H7 (cell line): Measurements from ENCODE around the gene RAB34. TPM values are rescaled to one million over a fixed set of nuclear protein-coding genes. Genes with fewer than 3 reads are reported as not detected.

Experiments used
- DNase-seq: peaks from one replicate; pipeline ENCODE4 v3.0.0; 2012
- H3K27me3 ChIP-seq: 2 replicates; pipeline ENCODE4 v1.6.0; 2011; ENCODE audit warnings: mild to moderate bottlenecking, low read length; ENCODE audit not compliant: control insufficient read depth, insufficient read depth
- H3K36me3 ChIP-seq: replicated peaks from 2 replicates; pipeline ENCODE4 v1.5.1; 2011; ENCODE audit warnings: low read length; ENCODE audit not compliant: control insufficient read depth, insufficient read depth
- H3K4me3 ChIP-seq: 2 replicates; pipeline ENCODE4 v1.5.1; 2011; ENCODE audit warnings: low read depth, mild to moderate bottlenecking, control low read depth, low read length, moderate library complexity; ENCODE audit not compliant: insufficient read depth
- total RNA-seq: library from RNA; depleted of rRNA; stranded (reverse); fragments of >200 nt; shearing (Covaris generic); gene quantifications from 2 replicates; pipeline ENCODE4 v1.2.3, GENCODE V29; 2014; rRNA removed

RAB34 gene
- 209 and 284 TPM in 2 replicates for total RNA-seq

- Histone ChIP-seq H3K36me3 (peaks cover 32% of the 10 kb centered on the region), H3K4me3 (peak within 1 kb of the TSS; percentile 87), H3K27me3 (no peaks in the 10 kb centered on the region)
- DNase-seq, result peak; percentile 96
Observed at GRCh38 chr17:28717578-28718332, at the start of gene RAB34. RAB34 (minus strand) TSS chr17:28717868; CDS start chr17:28717266, 602 bp downstream.

GRCh38 chr17:28765038-28765437 lies 47.4 kb upstream of the RAB34 start:
- no peak overlapping the region for H3K4me3 ChIP-seq
- peaks cover 7% of the 10 kb centered on the region for H3K36me3 ChIP-seq
- no peak for DNase-seq
- H3K27me3 ChIP-seq, result no peaks in the 10 kb centered on the region

GRCh38 chr17:28763804-28764266 lies 46.2 kb upstream of the RAB34 start:
- Histone ChIP-seq H3K36me3 (peaks cover 17% of the 10 kb centered on the region), H3K27me3 (no peaks in the 10 kb centered on the region), H3K4me3 (no peak overlapping the region)
- peak; percentile 71 for DNase-seq

GRCh38 chr17:28763137-28763799 lies 45.6 kb upstream of the RAB34 start:
- DNase-seq, result no peak
- H3K27me3 ChIP-seq, result no peaks in the 10 kb centered on the region
- H3K4me3 ChIP-seq, result no peak overlapping the region
- peaks cover 23% of the 10 kb centered on the region for H3K36me3 ChIP-seq

GRCh38 chr17:28760601-28761562 lies 43.2 kb upstream of the RAB34 start:
- no peaks in the 10 kb centered on the region for H3K27me3 ChIP-seq
- H3K36me3 ChIP-seq, result peaks cover 23% of the 10 kb centered on the region
- H3K4me3 ChIP-seq, result no peak overlapping the region
- DNase-seq, result peak; percentile 79

GRCh38 chr17:28759256-28759865 lies 41.7 kb upstream of the RAB34 start:
- H3K4me3 ChIP-seq, result no peak overlapping the region
- H3K27me3 ChIP-seq, result no peaks in the 10 kb centered on the region
- peaks cover 22% of the 10 kb centered on the region for H3K36me3 ChIP-seq
- no peak for DNase-seq

GRCh38 chr17:28758411-28759121 lies 40.9 kb upstream of the RAB34 start:
- Histone ChIP-seq H3K27me3 (no peaks in the 10 kb centered on the region), H3K4me3 (no peak overlapping the region), H3K36me3 (peaks cover 22% of the 10 kb centered on the region)
- no peak for DNase-seq

GRCh38 chr17:28756049-28756804 lies 38.6 kb upstream of the RAB34 start:
- Histone ChIP-seq H3K36me3 (peaks cover 22% of the 10 kb centered on the region), H3K27me3 (no peaks in the 10 kb centered on the region), H3K4me3 (no peak overlapping the region)
- DNase-seq, result no peak

GRCh38 chr17:28755486-28755885 lies 37.8 kb upstream of the RAB34 start:
- H3K4me3 ChIP-seq, result no peak overlapping the region
- H3K27me3 ChIP-seq, result no peaks in the 10 kb centered on the region
- peaks cover 28% of the 10 kb centered on the region for H3K36me3 ChIP-seq
- DNase-seq, result no peak

GRCh38 chr17:28751600-28752366 lies 34.1 kb upstream of the RAB34 start:
- Histone ChIP-seq H3K4me3 (no peak overlapping the region), H3K36me3 (peaks cover 35% of the 10 kb centered on the region), H3K27me3 (no peaks in the 10 kb centered on the region)
- no peak for DNase-seq

- no peak overlapping the region for H3K4me3 ChIP-seq
- H3K36me3 ChIP-seq, result peaks cover 41% of the 10 kb centered on the region
Observed at GRCh38 chr17:28750178-28751047, 32.7 kb upstream of the RAB34 start.

More at GRCh38 chr17:28750178-28751047, 32.7 kb upstream of the RAB34 start:
- DNase-seq, result peak; percentile 86
- H3K27me3 ChIP-seq, result no peaks in the 10 kb centered on the region
